ENCODE results near the gene GP1BA.

Gene GP1BA

DNA sequence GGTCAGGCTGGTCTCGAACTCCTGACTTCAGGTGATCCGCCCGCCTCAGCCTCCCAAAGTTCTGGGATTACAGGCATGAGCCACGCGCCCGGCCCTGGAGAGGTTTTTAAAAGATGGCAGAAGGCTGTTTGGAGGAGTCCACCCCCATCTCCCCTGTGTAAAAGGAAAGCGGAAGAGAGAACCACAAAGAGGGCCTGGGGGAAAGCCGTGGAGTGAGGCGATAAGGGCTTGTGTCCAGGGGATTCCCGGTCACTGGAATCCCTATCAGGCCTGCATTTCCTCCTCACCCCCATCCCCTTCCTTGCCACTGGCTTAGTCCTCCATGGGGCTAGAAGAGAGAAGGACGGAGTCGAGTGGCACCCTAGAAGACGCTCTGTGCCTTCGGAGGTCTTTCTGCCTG, at the start of gene GP1BA:
GP1BA (plus strand) TSS at position 315 of the 400 bp plus-strand sequence. CDS start 328 bp downstream, outside the sequence.
- no peak for DNase-seq

DNA sequence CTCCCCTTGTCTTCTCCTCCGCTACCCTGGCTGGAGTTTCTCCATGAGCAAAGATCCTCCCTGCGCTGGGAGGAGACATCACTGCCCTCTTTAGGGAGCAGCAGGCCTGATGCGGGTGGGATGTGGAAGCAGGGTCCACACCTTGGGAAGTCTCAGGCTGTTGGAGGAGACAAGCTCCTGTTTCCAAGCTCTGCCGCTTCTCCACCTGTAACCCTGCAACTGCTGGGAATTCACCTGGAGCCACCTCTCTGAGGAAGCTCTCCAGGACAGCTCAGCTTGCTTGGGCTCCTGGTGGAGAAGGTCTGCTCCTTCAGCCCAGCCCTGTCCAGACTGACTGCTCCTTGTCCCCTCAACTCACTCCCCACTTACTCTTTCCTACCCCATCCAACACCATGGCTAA, 47.6 kb upstream of the GP1BA start:
- DNase-seq, result no peak

DNA sequence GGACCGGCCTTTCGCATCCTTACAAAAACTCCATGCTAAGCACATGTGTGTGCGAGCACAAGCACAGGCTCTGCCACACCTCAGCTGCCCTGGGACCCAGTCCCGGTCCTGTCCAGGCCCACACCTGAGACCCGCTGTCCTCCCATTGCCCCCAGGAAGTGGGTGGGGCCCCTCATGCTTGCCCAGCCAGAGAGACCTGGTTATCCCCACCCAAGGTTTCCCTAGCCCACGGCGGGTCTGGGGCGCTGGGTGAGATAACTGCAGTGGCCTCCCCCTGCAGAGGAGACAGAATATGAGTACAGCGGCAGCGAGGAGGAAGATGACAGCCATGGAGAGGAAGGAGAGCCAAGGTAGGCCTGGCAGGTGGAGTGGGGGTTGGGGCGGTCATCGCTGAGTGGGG, 45.2 kb upstream of the GP1BA start:
- no peak for DNase-seq

DNA sequence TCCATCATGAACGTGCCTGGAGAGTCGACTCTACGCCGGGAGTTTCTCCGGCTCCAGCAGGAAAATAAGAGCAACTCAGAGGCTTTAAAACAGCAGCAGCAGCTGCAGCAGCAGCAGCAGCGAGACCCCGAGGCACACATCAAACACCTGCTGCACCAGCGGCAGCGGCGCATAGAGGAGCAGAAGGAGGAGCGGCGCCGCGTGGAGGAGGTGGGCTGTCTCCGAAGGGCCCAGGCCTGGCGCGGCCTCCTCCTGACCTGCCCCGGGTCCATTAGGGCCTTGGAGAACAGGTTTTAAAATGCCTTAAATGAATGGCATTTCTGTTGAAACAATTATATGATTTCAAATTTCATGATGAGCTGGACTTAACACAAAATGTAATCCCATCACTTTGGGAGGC, 44.5 kb upstream of the GP1BA start:
- no peak for DNase-seq

DNA sequence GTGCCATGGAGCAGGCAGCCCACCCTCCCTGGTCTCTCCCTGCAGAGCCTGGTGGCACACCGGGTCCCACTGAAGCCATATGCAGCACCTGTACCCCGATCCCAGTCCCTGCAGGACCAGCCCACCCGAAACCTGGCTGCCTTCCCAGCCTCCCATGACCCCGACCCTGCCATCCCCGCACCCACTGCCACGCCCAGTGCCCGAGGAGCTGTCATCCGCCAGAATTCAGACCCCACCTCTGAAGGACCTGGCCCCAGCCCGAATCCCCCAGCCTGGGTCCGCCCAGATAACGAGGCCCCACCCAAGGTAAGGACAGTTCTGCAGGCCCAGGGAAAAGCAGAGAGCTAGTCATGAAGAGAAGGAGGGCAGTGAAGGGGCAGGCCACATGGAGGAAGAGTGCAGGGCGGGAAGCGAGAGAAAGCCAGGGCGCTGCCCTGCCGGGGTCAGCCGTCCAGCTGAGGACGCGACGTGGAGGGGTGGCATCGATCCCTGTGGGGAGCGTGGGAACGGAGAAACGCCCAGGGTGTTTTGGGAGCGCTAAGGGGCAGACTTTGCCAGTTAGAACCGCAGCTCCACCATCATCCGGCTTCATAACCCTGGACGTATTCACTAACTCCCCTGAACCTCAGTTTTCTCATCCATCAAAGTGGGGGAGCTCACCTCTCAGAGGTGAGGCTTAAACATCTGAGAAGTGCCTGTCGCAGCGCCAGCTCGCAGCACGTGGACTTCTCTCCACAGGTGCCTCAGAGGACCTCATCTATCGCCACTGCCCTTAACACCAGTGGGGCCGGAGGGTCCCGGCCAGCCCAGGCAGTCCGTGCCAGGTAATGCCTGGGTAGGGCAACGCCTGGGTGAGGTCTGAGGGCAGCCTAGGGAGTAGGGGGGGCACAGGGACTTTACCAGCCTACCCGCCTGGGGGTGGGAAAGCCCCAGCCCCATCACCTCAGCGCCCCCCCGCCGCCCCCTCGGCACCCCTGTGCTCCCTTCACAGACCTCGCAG, 40.4 kb upstream of the GP1BA start:
- DNase-seq, result no peak

DNA sequence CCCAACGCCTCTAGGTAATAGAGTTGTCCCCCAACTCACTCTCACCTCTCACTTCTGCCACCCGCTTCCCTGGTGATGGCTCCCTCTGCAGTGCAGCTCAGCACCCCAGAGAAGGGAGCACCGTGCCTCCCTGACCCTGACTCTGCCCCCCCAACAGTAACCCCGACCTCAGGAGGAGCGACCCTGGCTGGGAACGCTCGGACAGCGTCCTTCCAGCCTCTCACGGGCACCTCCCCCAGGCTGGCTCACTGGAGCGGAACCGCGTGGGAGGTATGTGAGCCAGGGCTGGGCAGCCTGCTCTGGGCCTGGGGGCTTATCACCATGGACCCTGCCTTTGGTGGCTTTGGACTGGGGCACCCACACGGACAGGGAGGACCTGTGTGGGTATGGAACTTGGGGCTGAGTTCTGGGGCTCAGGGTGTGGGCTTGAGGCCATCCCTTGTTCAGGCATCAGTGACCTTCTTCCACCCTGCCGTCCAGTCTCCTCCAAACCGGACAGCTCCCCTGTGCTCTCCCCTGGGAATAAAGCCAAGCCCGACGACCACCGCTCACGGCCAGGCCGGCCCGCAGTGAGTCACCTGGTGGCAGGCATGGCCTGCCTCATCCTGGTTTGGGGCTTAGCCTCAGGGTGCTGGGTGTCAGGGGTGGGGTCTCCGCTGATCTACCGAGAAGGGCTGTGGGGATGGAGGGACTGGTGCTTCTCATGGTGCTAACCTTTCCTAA, 39.4 kb upstream of the GP1BA start:
- DNase-seq, result no peak

DNA sequence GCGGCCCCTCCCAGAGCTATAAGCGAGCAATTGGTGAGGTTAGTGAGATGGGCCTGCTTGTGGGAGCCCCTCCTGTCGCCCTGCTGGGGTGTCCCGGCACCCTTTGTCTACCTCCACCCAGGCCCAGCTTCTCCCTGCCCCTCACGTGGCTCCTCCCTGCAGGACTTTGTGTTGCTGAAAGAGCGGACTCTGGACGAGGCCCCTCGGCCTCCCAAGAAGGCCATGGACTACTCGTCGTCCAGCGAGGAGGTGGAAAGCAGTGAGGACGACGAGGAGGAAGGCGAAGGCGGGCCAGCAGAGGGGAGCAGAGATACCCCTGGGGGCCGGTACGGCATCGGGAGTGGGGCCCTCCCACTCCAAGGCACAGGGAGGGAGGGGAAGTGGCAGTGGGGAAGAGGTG, 38.8 kb upstream of the GP1BA start:
- no peak for DNase-seq

DNA sequence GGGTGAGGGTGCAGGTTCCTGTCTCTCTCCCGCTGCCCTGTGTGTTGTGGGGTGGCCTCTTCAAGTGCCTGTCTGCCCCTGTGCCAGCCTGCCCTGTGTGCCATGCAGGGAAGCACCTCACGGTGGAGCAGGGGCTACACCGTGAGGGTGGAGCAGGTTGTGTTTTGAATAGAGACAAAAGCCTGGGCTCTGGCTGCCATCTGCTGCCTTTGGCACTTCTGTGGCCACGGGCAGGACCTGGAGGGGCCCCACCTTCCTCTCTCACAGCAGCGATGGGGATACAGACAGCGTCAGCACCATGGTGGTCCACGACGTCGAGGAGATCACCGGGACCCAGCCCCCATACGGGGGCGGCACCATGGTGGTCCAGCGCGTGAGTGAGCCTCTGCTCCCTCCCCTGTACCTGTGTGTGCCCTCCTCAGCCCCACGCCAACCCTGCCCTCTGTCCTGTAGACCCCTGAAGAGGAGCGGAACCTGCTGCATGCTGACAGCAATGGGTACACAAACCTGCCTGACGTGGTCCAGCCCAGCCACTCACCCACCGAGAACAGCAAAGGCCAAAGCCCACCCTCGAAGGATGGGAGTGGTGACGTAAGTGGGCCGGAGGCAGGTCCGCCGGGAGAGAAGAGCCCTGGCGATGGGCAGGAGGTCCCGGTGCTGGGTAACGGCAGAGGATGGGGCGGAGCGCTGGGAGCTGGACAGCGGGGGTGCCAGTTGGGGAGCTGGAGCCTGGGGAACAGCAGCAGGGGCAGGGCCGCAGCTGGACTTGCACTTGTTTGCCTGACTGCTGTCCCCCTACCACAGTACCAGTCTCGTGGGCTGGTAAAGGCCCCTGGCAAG, 38.1 kb upstream of the GP1BA start:
- no peak for DNase-seq

DNA sequence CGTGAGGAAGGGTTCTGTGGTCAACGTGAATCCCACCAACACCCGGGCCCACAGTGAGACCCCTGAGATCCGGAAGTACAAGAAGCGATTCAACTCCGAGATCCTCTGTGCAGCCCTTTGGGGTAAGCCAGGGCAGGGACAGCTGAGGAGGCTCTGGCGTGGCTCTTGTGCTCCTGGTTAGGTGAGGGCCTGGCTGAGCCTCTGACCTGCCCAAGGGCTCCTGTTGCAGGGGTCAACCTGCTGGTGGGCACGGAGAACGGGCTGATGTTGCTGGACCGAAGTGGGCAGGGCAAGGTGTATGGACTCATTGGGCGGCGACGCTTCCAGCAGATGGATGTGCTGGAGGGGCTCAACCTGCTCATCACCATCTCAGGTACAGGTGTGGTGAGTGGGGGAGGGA, 37.0 kb upstream of the GP1BA start:
- DNase-seq, result no peak

DNA sequence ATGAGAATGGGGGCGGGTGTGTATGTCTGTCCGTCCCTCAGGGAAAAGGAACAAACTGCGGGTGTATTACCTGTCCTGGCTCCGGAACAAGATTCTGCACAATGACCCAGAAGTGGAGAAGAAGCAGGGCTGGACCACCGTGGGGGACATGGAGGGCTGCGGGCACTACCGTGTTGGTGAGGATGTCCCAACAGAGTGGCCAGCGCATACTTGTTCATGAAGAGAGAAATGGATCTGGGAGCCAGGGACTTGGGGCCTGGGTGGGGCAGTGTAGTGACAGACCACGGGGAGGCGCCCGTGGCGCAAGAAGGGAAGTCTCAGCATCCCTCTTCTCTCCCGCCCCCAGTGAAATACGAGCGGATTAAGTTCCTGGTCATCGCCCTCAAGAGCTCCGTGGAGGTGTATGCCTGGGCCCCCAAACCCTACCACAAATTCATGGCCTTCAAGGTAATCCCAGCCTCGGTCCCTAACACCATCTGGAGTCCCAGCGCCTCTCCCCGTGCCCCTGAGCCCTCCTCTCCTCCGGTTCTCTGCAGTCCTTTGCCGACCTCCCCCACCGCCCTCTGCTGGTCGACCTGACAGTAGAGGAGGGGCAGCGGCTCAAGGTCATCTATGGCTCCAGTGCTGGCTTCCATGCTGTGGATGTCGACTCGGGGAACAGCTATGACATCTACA, 36.3 kb upstream of the GP1BA start:
- DNase-seq, result no peak

DNA sequence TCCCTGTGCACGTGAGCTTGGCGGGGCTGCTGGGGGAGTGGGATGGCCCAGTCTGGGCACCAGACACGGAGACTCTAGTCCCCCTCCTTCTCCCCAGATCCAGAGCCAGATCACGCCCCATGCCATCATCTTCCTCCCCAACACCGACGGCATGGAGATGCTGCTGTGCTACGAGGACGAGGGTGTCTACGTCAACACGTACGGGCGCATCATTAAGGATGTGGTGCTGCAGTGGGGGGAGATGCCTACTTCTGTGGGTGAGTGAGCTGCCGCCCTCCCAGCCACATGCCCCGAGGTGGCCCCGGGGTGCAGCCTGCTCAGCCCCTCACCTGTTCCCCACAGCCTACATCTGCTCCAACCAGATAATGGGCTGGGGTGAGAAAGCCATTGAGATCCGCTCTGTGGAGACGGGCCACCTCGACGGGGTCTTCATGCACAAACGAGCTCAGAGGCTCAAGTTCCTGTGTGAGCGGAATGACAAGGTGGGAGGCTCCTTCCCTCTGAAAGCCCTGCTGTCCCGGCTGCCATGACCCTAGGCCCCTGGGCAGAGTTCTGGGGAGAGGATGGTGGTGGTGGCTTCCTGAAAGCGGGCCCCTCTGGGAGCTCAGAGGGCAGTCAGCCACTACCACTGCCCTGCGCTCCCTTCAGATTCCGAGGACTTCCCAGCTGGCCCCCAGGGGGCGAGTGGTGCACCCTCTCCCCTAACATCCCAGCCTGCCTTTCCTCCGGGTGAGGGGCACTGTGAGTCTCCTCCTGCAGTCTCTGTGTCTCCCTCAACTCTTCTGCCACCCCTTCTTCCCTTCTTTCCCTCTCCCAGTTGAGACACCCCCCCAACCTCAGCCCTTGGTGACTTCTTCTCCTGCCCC, 35.5 kb upstream of the GP1BA start:
- DNase-seq, result no peak

DNA sequence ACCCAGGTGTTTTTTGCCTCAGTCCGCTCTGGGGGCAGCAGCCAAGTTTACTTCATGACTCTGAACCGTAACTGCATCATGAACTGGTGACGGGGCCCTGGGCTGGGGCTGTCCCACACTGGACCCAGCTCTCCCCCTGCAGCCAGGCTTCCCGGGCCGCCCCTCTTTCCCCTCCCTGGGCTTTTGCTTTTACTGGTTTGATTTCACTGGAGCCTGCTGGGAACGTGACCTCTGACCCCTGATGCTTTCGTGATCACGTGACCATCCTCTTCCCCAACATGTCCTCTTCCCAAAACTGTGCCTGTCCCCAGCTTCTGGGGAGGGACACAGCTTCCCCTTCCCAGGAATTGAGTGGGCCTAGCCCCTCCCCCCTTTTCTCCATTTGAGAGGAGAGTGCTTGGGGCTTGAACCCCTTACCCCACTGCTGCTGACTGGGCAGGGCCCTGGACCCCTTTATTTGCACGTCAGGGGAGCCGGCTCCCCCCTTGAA, 34.8 kb upstream of the GP1BA start:
- DNase-seq, result no peak

DNA sequence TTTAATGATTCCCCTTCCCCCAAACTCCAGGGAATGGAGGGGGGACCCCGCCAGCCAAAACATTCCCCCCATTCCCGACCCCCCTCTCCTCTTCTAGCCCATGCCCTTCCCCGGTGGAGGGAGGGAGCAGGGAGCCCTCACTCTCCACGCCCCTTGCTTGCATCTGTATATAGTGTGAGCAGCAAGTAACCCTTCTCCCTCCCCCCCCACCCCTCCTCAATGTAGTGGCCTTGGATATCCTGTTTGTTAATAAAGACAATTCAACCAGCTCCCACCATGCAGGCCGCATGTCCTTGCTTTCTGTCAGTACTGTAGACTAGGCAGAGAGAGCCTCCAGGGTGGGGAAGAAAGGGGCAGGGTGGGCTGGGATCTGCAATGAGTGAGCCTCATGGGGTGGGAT, 34.3 kb upstream of the GP1BA start:
- DNase-seq, result no peak

DNA sequence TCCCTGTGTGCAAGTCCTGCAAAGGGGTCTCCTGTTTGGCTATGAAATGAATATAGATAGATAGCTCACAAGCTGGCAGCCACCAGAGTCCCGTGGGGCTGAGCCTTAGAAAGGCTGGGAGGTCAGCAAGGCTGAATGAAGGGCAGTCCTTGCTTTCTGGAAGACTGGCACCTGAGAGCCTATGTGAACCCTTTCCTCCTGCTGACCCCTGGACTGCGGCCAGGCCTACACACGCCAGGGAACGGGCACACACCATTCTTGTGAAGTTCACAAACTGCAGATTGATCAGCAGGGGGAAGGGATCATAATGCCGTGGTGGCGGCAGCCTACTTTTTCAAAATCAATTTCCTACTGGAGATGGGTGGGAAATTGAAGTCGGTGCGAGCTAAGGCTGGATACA, 33.7 kb upstream of the GP1BA start:
- DNase-seq, result no peak

DNA sequence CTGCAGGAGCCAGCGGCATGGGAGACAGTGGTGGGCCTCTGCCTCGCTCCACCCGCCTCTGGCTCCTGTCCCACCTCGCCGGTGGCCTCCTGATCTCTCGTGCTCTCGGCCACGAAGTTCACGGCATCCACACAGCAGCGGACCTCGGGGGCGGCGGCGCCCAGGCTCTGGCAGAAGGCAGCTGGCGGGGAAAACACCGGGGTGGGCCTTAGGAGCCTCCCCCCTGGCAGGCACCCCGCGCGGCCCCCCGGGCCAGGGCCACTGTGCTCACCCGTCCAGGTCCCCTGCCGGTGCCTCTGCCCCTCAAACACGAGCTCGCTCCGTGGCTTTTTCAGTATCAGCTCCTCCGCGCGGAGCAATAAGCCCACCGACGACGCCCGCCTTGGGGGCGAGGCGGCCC, 33.1 kb upstream of the GP1BA start:
- no peak for DNase-seq

DNA sequence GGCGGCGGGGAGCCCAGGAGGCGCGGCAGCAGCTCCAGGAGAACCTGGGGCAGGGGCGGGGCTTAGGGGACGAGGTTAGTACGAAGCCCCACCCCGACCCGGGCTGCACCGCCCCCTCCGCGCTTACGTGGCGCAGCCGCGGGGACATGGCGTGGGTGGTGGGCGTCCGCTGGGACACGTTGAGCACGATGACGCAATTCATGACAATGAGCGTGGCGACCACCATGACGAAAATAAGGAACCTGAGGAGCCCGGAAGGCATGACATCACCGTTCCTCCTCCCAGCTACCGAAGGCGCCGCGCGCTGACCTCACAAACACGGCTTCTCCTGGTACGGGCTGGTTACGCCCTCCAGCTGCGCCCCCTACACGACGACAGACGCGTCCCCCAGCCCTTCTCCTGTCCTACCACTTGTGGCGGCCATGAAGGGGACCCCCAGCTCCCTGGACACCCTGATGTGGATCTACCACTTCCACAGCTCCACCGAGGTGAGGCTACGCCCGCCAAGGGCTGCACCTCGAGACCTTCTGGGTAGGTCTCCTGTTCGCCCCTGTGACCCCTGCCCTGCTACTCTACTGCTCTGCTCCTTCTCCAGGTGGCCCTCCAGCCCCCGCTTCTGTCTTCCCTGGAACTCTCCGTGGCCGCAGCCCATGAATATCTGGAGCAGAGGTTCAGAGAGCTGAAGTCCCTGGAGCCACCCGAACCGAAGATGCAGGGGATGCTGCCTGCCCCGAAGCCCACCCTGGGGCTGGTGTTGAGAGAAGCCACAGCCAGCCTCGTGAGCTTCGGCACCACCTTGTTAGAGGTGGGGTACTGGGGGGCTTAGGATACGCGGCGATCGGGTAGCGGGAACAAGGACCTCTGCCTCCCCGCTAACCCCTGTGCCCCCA, 32.5 kb upstream of the GP1BA start, which contains the start of gene C17orf107:
C17orf107 (plus strand) TSS at position 196 of the 890 bp plus-strand sequence; CDS start at position 423, 227 bp downstream.
- DNase-seq, result peak in 26 of 51 donors; percentile 6 to 80 (median 44)

DNA sequence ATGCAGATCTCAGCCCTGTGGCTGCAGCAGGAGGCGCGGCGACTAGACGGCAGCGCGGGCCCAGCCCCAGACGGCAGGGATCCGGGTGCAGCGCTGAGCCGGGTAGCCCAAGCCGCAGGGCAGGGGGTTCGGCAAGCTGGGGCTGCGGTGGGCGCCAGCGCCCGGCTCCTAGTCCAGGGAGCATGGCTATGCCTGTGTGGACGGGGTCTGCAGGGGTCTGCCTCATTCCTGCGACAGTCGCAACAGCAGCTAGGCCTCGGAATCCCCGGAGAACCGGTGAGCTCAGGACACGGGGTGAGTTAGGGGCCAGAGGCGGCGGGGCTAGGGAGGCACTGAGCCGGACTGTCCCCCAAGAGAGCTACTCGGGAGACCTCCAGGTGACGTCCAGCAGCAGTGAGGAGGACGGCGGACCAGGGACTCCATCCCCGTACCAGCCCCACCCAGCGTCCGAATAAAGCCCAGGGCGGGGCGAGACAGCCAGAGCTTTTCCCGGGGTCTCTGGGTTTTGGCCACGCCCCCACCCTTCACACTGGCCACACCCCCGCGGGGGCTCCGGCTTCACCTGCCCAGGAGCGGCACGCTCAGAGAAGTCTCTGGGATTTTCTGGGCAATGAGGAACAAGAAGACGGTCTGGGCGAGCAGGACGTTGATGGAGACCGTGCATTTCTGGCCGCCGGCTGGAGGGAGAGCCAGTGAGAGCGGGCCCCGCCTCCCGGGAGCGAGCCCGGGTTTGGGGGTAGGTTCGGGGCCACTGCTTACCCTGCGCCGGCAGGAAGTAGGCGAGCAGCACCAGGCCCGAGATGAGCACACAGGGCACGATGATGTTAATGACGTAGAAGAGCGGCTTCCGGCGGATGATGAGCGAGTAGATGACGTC, 31.6 kb upstream of the GP1BA start:
- peak in 3 of 51 donors; percentile 11 to 27 (median 23) for DNase-seq

Data from hypothalamus (tissue), 51 donors.